Lower lobe of right lung (tissue), 2 donors: ENCODE data around the gene EIF2A. TPM values are rescaled to one million over a fixed set of nuclear protein-coding genes. Genes with fewer than 3 reads are reported as not detected.
A peak's percentile ranks its signal among the peaks of the same experiment; 100 is the strongest.

Experiments used
- ATAC-seq, 2 donors: fragments of 200-7000 bp; cut with Tn5 transposase; one replicate each; pipeline ENCODE4 v1.9.1; 2020 to 2022; ENCODE audit warnings: mild to moderate bottlenecking in 2 of 2, moderate library complexity in 2 of 2
- DNase-seq: peaks from one replicate; pipeline ENCODE4 v3.0.0-alpha.2; 2020
- H3K27ac ChIP-seq: fragments of 200-600 bp; one replicate; pipeline ENCODE4 v1.8.0; 2022
- H3K27me3 ChIP-seq: fragments of 200-600 bp; one replicate; pipeline ENCODE4 v1.8.0; 2022; ENCODE audit warnings: low read depth
- H3K36me3 ChIP-seq: fragments of 200-600 bp; one replicate; pipeline ENCODE4 v1.8.0; 2022; ENCODE audit warnings: mild to moderate bottlenecking
- H3K4me1 ChIP-seq: fragments of 200-600 bp; one replicate; pipeline ENCODE4 v1.8.0; 2022
- H3K4me3 ChIP-seq: fragments of 200-600 bp; one replicate; pipeline ENCODE4 v1.8.0; 2022; ENCODE audit warnings: mild to moderate bottlenecking
- H3K9me3 ChIP-seq: fragments of 200-600 bp; one replicate; pipeline ENCODE4 v1.8.0; 2022
- CTCF ChIP-seq: fragments of 200-600 bp; IDR thresholded peaks from one replicate; pipeline ENCODE4 v1.8.0; 2022; ENCODE audit warnings: antibody characterized with exemption, mild to moderate bottlenecking
- intact Hi-C: fragments of 100-400 bp; cut with DNase I; formaldehyde crosslinking; loops from one replicate; pipeline ENCODE4 v1.11.0; 2022
- total RNA-seq: library from RNA; stranded (reverse); fragmentation: NEBNext Ultra II Directional; extraction: Animal tissue kit (Norgen Biotek cat#: 25700); gene quantifications from one replicate; pipeline ENCODE4 v1.2.1, GENCODE V29; 2021
- donor health status: DM: no; HTN: yes; CAD: no; lungs with severe emphysema.

EIF2A gene
- total RNA-seq, 1 donor from 2014 or later = 91.9 TPM

DNA sequence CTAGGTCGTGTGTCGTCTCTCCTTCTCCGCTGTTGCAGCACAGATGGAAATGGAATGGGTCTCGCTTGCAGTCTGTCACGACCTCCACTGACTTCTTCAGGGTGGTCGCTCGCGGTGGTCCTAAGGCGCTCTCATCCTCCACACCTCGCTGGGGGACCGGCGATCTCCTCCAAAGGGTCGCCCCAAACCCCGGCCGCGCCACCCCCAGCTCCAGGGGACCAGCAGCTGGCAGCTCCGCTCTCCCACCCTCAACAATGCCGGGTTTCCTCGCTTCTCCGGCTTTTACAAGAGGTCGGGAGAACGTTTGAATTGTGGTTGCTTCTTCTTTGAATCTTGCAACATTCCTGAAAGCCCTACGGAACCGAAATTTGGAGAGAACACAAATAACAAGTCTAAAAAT is 26.2 kb upstream of the EIF2A start:
- ATAC-seq (no peak), DNase-seq (no peak)
- Histone ChIP-seq H3K4me1 (no peaks in the 10 kb centered on the region), H3K27me3 (no peaks in the 10 kb centered on the region), H3K9me3 (no peaks in the 10 kb centered on the region), H3K27ac (no peak overlapping the region), H3K4me3 (no peak overlapping the region), H3K36me3 (no peaks in the 10 kb centered on the region)
- TF ChIP-seq CTCF = no peak
- intact Hi-C loops = no loop called here

GRCh38 chr3:150521463-150521862 is 25.1 kb upstream of the EIF2A start:
- Histone ChIP-seq H3K27ac (no peak overlapping the region), H3K4me3 (no peak overlapping the region), H3K27me3 (no peaks in the 10 kb centered on the region), H3K4me1 (no peaks in the 10 kb centered on the region), H3K9me3 (no peaks in the 10 kb centered on the region), H3K36me3 (no peaks in the 10 kb centered on the region)
- ATAC-seq = no peak
- DNase-seq = no peak
- intact Hi-C loops = no loop called here
- TF ChIP-seq CTCF = no peak

DNA sequence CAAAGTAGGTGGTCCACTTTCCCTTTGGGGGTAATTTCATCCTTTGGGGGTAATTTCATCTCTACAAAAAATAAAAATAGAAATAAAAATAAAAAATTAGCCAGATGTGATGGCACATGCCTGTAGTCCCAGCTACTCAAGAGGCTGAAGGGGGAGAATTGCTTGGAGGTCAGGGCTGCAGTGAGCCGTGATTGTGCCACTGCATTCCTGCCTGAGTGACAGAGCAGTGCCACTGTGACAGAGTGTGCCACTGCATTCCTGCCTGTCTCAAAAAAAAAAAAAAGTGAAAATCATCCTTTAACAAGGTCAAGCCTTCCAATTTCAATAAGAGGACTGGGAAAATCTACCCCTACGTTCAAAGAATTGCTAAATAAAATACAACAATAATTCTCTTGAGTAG is 23.0 kb upstream of the EIF2A start:
- no peak for TF ChIP-seq CTCF
- intact Hi-C loops = no loop called here
- no peak overlapping the region for H3K4me3 ChIP-seq
- H3K4me1 ChIP-seq = no peaks in the 10 kb centered on the region
- DNase-seq (no peak), ATAC-seq (no peak)
- no peak overlapping the region for H3K27ac ChIP-seq
- no peaks in the 10 kb centered on the region for H3K27me3 ChIP-seq
- no peaks in the 10 kb centered on the region for H3K9me3 ChIP-seq
- no peaks in the 10 kb centered on the region for H3K36me3 ChIP-seq

DNA sequence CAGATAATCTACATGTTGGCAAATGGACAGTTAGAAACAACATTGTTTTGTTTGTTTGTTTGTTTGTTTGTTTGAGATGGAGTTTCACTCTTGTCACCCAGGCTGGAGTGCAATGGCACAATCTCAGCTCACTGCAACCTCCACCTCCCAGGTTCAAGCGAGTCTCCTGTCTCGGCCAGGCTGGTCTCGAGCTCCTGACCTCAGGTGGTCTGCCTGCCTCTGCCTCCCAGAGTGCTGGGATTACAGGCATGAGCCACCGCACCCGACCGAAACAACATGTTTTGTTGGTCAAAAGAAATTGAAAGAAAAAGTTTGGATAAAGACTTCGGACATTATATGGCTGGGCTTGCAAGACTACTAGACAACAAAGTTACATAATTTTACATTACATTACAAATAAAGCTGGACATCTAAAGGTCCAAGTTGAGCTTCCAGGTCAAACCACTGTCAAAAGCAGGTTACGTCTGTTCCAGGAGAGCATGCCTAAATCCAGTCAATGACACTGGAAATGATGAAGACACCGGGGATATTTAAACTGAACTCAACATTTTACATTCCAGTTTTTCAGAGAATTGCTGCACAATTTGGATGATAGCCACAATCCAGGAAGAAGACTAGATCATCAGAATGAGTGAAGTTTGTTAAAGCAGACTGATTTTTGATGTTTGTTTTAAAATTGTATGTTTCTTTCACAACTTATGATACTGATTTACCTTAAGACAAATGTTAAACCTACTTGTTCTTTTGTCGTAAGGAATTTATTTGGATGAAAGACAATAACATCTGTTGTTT is 18.9 kb upstream of the EIF2A start:
- no peak for ATAC-seq
- Histone ChIP-seq H3K36me3 (no peaks in the 10 kb centered on the region), H3K27me3 (no peaks in the 10 kb centered on the region), H3K9me3 (no peaks in the 10 kb centered on the region), H3K4me3 (no peak overlapping the region), H3K4me1 (no peaks in the 10 kb centered on the region), H3K27ac (no peak overlapping the region)
- no peak for DNase-seq
- TF ChIP-seq CTCF = no peak
- intact Hi-C loops = no loop called here

- Histone ChIP-seq H3K36me3 (no peaks in the 10 kb centered on the region), H3K27ac (no peak overlapping the region), H3K27me3 (no peaks in the 10 kb centered on the region), H3K9me3 (no peaks in the 10 kb centered on the region), H3K4me3 (no peak overlapping the region), H3K4me1 (no peaks in the 10 kb centered on the region)
- TF ChIP-seq CTCF = peak; percentile 50
- no peak for ATAC-seq
- intact Hi-C loops = no loop called here
- no peak for DNase-seq
These were observed 18.2 kb upstream of the EIF2A start for GRCh38 chr3:150528354-150528797.
